Amniotic stem cell (primary cell): ENCODE data around the gene NEDD9.
A peak's percentile ranks its signal among the peaks of the same experiment; 100 is the strongest.

Experiments
- DNase-seq: peaks from one replicate; lab custom pipeline; 2025; lab: John Stamatoyannopoulos, UW

NEDD9 gene

GRCh38 chr6:11142296-11143027, 90.0 kb downstream of the NEDD9 start:
- DNase-seq: no peak

- DNase-seq: no peak
Observed at GRCh38 chr6:11141295-11141694, 91.2 kb downstream of the NEDD9 start.

- no peak for DNase-seq
Observed at GRCh38 chr6:11140056-11140455, 92.4 kb downstream of the NEDD9 start.

- peak; percentile 2 for DNase-seq
Observed at GRCh38 chr6:11139051-11139960, 93.2 kb downstream of the NEDD9 start.

- no peak for DNase-seq
Observed at GRCh38 chr6:11136809-11137208, 95.7 kb downstream of the NEDD9 start.
